GM19099 (cell line): Measurements from ENCODE around the gene TLE7.

ENCODE experiments used
- POLR2A ChIP-seq: IDR thresholded peaks from 3 replicates; pipeline ENCODE4 v1.6.1; 2011; ENCODE audit warnings: low read depth; ENCODE audit not compliant: insufficient read length; ENCODE audit errors: extremely low read depth

The TLE7 gene

DNA sequence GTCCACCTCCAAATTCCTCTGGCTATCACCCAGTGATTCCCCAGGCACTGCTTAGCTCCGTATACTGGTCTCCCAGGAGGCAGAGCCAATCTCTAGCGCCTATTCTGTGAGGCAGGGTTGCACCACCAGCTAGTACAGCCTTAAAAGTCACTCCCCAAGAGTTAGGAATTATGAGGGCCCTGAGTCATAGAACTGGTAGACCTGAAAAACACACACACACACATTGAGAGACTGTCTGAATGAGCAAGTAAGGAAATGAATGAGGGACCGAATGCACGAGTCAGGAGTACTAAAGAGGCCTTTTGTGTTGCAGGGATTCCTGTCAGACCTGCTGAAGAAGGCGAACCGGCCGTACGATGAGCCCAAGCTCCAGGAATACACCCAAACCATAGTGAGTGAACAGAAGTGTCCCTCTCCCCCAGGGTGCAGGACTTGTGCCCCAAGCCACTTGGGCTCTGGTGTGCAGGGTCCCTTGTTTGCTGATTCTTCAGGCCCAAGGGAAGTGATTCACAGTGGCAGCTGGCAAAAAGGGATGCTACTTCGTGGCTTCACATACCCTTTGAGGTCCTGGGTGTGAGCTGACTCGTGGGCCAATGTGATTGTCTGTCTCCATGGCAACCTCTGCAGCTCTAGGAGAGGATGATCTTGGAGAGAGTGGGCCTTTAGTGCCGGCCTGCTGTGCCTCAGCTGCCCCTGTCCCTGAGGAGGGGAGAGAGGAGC is 58.6 kb downstream of the TLE7 start:
- no peak for TF ChIP-seq POLR2A

DNA sequence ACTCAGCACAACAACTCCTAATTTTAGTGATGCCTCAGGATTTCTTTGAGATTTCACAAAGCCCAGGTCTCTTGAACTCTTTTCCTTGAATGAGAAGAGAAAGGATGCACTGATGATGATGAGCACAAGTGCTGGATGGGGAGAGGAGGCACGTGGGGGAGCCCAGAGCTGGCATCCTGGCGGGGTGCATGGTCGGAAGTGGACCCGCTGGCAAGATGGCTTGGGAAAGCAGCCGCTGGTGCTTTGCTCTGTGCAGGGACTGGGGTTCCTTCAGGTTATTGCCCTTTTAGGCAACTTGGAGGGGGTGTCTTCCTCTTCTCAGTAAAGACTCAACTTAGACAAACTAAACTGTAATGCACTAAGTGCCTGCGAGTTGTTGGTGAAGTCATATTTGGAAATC is 61.0 kb downstream of the TLE7 start:
- no peak for TF ChIP-seq POLR2A
